ENCODE results near the gene SBNO2.

The SBNO2 gene

DNA sequence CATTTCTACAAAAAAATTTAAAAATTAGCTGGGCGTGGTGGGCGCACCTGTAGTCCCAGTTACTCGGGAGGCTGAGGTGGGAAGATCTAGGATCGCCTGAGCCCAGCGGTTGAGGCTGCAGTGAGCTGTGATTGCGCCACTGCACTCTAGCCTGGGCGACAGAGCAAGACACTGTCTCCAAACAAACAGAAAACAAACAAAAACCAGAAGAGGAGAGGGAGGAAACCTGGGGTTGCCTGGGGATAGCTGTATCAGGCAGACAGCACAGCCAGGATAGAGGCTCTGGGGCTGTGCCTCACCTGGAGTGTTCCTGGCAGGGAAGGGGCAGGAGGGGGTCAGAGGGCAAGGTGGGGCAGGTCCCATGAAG, 76.3 kb downstream of the SBNO2 start:
- Mint-ChIP-seq H3K27ac (no peak overlapping the region), H3K4me1 (ENCODE audit: low read depth in 2 of 2) (peaks cover 29 to 40% of the 10 kb centered on the region in 2 donors), H3K9me3 (no peaks in the 10 kb centered on the region), H3K36me3 (ENCODE audit: insufficient read depth) (peaks cover 27% of the 10 kb centered on the region), H3K27me3 (no peaks in the 10 kb centered on the region), H3K4me3 (no peak overlapping the region)
- ATAC-seq (replicated peaks) (no peak), DNase-seq (no peak)

DNA sequence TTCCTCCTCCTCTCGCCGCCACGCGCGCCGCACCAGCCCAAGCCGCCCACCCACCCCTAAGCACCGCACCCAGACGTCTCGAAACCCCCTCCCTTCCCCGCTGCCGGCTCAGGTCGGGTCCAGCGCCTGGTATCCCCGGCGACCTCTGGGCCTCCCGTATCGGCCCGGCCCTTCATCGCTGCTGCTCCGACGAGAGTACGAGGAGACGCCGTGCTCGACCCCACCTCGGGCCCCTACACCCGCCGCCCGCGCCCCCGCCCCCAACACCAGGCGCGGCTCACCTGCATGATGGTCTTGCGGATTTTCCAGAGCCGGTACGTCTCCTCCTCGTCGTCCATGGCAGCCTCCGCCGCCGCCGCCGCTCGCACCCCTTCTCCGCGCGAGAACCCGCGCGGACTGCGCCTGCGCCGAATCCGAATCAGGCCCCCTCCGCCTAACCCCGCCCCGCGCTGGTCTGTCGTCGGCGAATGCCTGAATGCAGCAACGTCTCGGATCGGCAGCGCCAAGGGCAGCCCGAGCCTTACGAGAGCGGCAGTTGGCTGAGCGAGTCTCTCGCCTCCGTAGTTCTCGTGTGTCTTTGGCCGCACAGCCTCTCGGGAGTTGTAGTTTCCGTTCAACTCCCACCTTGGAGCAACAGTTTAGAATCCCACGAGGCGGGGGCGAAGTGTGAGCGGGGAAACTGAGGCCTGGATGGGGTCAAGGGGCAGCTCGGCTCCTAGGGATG, 78.9 kb downstream of the SBNO2 start, which contains the start of gene POLR2E:
TSS of gene POLR2E (minus strand) at position 398 of the 724 bp plus-strand sequence. CDS start at position 338, 60 bp downstream.
- peaks cover 26 to 29% of the 10 kb centered on the region in 2 donors for H3K4me1 Mint-ChIP-seq (ENCODE audit: low read depth in 2 of 2)
- no peaks in the 10 kb centered on the region for H3K27me3 Mint-ChIP-seq
- peak; percentile 98 to 99 (median 99) for DNase-seq
- H3K36me3 Mint-ChIP-seq (ENCODE audit: insufficient read depth), result peaks cover 43% of the 10 kb centered on the region
- peak within 1 kb of the TSS; percentile 77 to 88 for H3K27ac Mint-ChIP-seq
- H3K9me3 Mint-ChIP-seq, result no peaks in the 10 kb centered on the region
- peak; percentile 91 for ATAC-seq (replicated peaks)
- peak within 1 kb of the TSS; percentile 92 to 93 for H3K4me3 Mint-ChIP-seq

DNA sequence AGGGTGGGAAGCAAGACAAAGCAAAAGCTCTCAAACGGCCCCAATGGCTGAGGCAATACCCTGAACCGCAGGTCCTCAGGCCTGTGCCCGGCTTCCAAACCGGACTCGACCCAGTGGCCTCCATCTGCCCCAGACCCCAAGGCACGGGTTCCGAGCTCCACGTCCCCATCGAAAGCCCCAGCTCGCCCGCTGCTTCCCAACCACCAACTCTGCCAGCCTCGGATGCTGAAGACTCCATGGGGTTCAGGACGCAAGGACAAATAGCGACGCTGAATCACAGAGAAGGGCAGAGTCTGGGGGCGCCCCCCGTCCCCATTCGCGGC, 79.5 kb downstream of the SBNO2 start:
- no peaks in the 10 kb centered on the region for H3K27me3 Mint-ChIP-seq
- H3K9me3 Mint-ChIP-seq, result no peaks in the 10 kb centered on the region
- peaks cover 43% of the 10 kb centered on the region for H3K36me3 Mint-ChIP-seq (ENCODE audit: insufficient read depth)
- H3K4me3 Mint-ChIP-seq, result peak overlapping the region; percentile 92 to 93
- ATAC-seq (replicated peaks) (peak; percentile 2), DNase-seq (no peak)
- peak overlapping the region in 1 of 2 donors; percentile 88 for H3K27ac Mint-ChIP-seq
- peaks cover 22 to 32% of the 10 kb centered on the region in 2 donors for H3K4me1 Mint-ChIP-seq (ENCODE audit: low read depth in 2 of 2)

- peak overlapping the region in 1 of 2 donors; percentile 88 for H3K27ac Mint-ChIP-seq
Measured at GRCh38 chr19:1093811-1094553, 80.1 kb downstream of the SBNO2 start.

GRCh38 chr19:1093330-1093729, 80.7 kb downstream of the SBNO2 start:
- Mint-ChIP-seq H3K9me3 (no peaks in the 10 kb centered on the region), H3K27me3 (no peaks in the 10 kb centered on the region), H3K4me3 (peak overlapping the region; percentile 92 to 93), H3K36me3 (ENCODE audit: insufficient read depth) (peaks cover 55% of the 10 kb centered on the region), H3K4me1 (ENCODE audit: low read depth in 2 of 2) (peaks cover 25 to 35% of the 10 kb centered on the region in 2 donors), H3K27ac (peak overlapping the region in 1 of 2 donors; percentile 88)
- no peak for DNase-seq
- no peak for ATAC-seq (replicated peaks)

More at GRCh38 chr19:1093811-1094553, 80.1 kb downstream of the SBNO2 start:
- ATAC-seq (replicated peaks), result no peak
- no peak for DNase-seq
- Mint-ChIP-seq H3K4me1 (ENCODE audit: low read depth in 2 of 2) (peaks cover 25 to 38% of the 10 kb centered on the region in 2 donors), H3K4me3 (peak overlapping the region; percentile 92 to 93), H3K36me3 (ENCODE audit: insufficient read depth) (peaks cover 48% of the 10 kb centered on the region), H3K27me3 (no peaks in the 10 kb centered on the region), H3K9me3 (no peaks in the 10 kb centered on the region)

GRCh38 chr19:1091544-1092175, 82.4 kb downstream of the SBNO2 start:
- DNase-seq (no peak), ATAC-seq (replicated peaks) (no peak)
- peaks cover 38 to 45% of the 10 kb centered on the region in 2 donors for H3K4me1 Mint-ChIP-seq (ENCODE audit: low read depth in 2 of 2)
- no peaks in the 10 kb centered on the region for H3K9me3 Mint-ChIP-seq
- H3K27me3 Mint-ChIP-seq, result no peaks in the 10 kb centered on the region
- H3K4me3 Mint-ChIP-seq, result no peak overlapping the region
- H3K36me3 Mint-ChIP-seq (ENCODE audit: insufficient read depth), result peaks cover 72% of the 10 kb centered on the region
- H3K27ac Mint-ChIP-seq, result peak overlapping the region in 1 of 2 donors; percentile 95

GRCh38 chr19:1090731-1091543, 83.1 kb downstream of the SBNO2 start:
- Mint-ChIP-seq H3K4me1 (ENCODE audit: low read depth in 2 of 2) (peaks cover 40 to 43% of the 10 kb centered on the region in 2 donors), H3K27ac (peak overlapping the region in 1 of 2 donors; percentile 95), H3K27me3 (no peaks in the 10 kb centered on the region), H3K36me3 (ENCODE audit: insufficient read depth) (peaks cover 79% of the 10 kb centered on the region), H3K4me3 (peak overlapping the region; percentile 18 to 38), H3K9me3 (no peaks in the 10 kb centered on the region)
- DNase-seq (no peak), ATAC-seq (replicated peaks) (no peak)

DNA sequence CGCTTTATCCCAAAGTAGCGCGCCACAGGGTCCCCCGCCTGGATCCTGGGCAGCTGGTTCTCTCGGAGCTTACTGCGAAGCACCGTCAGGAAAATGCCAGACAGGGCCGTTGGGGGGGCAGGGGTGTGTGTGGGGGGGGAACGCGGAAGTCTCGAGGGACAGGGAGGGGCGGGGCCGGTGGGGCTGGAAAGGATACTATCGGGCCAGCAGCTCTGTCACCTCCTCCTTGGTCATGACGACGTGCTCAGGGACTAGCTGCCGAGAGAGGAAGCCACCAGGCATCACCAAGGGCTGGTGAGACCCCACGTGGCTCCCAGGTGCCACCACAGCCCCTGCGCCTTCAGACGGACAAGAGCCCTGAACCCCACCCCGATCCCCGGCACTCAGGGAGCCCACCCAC, 84.2 kb downstream of the SBNO2 start:
- H3K36me3 Mint-ChIP-seq (ENCODE audit: insufficient read depth), result peaks cover 84% of the 10 kb centered on the region
- peaks cover 42 to 43% of the 10 kb centered on the region in 2 donors for H3K4me1 Mint-ChIP-seq (ENCODE audit: low read depth in 2 of 2)
- H3K9me3 Mint-ChIP-seq, result no peaks in the 10 kb centered on the region
- ATAC-seq (replicated peaks) (peak; percentile 60), DNase-seq (no peak)
- no peak overlapping the region for H3K4me3 Mint-ChIP-seq
- H3K27me3 Mint-ChIP-seq, result no peaks in the 10 kb centered on the region
- peak overlapping the region in 1 of 2 donors; percentile 95 for H3K27ac Mint-ChIP-seq

DNA sequence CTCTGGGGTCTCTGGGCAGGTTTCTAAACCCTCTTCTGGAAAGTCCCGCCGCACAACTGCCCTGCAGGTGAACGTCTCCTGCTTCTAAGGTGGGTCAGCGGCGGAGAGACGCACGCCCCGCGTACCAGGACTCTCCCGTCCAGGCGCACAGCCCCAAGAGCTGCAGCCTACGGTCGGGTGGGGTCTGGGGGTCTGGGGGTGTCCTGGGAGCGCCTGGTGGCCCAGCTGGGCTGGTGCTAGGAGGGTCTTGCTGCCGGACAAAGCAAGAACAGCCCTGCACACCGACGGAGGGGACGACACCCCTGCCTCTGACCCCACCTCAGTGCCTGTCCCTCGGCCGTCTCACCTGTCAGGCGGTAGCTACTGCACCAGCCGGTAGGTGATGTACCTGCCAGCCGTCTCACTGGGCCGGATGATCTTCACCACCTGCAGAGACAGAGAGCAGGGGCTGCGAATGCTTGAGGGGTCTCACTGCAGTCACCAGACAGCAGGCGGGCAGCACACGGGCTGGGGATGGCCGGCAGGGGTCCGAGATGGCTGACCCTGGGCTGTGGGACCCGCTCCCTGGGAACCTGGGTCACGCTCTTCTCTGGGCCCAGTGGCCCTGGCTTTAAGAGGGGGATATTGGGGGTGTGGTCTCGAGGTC, 84.8 kb downstream of the SBNO2 start:
- H3K4me1 Mint-ChIP-seq (ENCODE audit: low read depth in 2 of 2), result peaks cover 38 to 39% of the 10 kb centered on the region in 2 donors
- no peaks in the 10 kb centered on the region for H3K9me3 Mint-ChIP-seq
- ATAC-seq (replicated peaks), result no peak
- no peak for DNase-seq
- H3K27me3 Mint-ChIP-seq, result no peaks in the 10 kb centered on the region
- H3K4me3 Mint-ChIP-seq, result peak overlapping the region in 1 of 2 donors; percentile 14
- peaks cover 90% of the 10 kb centered on the region for H3K36me3 Mint-ChIP-seq (ENCODE audit: insufficient read depth)
- peak overlapping the region in 1 of 2 donors; percentile 95 for H3K27ac Mint-ChIP-seq

DNA sequence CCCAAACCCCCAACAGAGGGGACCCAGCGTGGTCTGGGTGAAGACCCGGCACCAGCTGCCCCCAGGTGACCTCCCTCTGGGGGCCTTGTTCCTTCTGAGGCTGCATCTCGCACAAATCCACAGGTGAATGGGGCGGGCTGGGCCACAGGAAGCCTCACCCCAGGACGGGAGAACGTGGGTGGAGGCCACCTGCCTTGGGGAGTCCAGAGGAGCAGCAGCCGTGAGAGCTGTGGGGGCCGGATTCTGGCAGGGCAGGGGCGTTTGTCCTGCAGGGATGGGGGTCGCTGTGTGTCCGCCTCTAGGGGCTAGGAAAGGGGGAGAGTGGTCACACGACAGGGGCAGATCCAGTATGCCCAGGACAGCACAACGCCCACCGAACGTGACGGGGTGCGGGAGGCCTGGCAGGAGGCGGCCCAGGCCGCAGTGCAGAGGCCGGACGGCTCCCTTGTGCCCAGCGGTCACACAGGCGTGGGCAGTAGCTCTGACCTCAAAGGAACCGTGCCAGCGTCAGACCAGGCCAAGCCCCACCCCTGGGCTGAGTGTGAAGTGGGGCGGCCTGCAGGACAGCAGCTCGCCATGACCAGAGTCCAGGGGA, 85.6 kb downstream of the SBNO2 start:
- Mint-ChIP-seq H3K4me3 (peak overlapping the region; percentile 47 to 61), H3K9me3 (no peaks in the 10 kb centered on the region), H3K27ac (peak overlapping the region; percentile 83 to 95), H3K4me1 (ENCODE audit: low read depth in 2 of 2) (peaks cover 33 to 36% of the 10 kb centered on the region in 2 donors), H3K27me3 (no peaks in the 10 kb centered on the region), H3K36me3 (ENCODE audit: insufficient read depth) (peaks cover 98% of the 10 kb centered on the region)
- ATAC-seq (replicated peaks) (peak; percentile 14), DNase-seq (no peak)

GRCh38 chr19:1087813-1088415, 86.2 kb downstream of the SBNO2 start:
- Mint-ChIP-seq H3K36me3 (ENCODE audit: insufficient read depth) (peaks cover 98% of the 10 kb centered on the region), H3K4me3 (peak overlapping the region; percentile 47 to 61)

DNA sequence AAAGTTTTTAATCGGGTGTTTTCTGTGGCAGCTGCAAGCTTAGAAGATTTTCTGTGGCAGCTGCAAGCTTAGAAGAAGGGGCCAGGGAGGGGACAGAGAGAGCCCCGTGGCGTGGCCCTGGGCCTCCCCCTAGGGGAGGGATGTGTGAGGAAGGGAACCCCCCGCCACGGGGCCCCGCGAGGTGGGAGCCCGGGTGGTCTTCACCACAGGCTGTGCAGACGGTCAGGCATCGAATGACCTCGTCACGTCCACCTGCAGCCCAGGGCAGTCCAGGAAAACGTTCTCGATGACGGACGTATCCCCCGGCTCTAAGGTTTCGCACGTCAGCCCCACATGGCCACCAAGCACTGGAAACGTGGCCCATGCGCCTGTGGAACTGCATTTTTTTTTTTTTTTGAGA, 87.5 kb downstream of the SBNO2 start:
- Mint-ChIP-seq H3K4me1 (ENCODE audit: low read depth in 2 of 2) (peaks cover 36 to 38% of the 10 kb centered on the region in 2 donors), H3K27me3 (no peaks in the 10 kb centered on the region), H3K9me3 (no peaks in the 10 kb centered on the region), H3K27ac (peak overlapping the region in 1 of 2 donors; percentile 95), H3K4me3 (peak overlapping the region in 1 of 2 donors; percentile 31), H3K36me3 (ENCODE audit: insufficient read depth) (peaks cover 96% of the 10 kb centered on the region)
- DNase-seq (no peak), ATAC-seq (replicated peaks) (no peak)

More at GRCh38 chr19:1087813-1088415, 86.2 kb downstream of the SBNO2 start:
- ATAC-seq (replicated peaks), result peak; percentile 39
- Mint-ChIP-seq H3K4me1 (ENCODE audit: low read depth in 2 of 2) (peaks cover 30 to 34% of the 10 kb centered on the region in 2 donors), H3K27ac (peak overlapping the region; percentile 83 to 95), H3K27me3 (no peaks in the 10 kb centered on the region), H3K9me3 (no peaks in the 10 kb centered on the region)
- no peak for DNase-seq
